GM13977 (cell line): Measurements from ENCODE around the gene UIMC1.

ENCODE experiments used
- DNase-seq: peaks from one replicate; pipeline ENCODE4 v3.0.0; 2012; ENCODE audit warnings: low spot score
- in situ Hi-C: fragments of 300-500 bp; cut with MboI; formaldehyde crosslinking; loops from one replicate; pipeline ENCODE4 v1.12.0; 2022; ENCODE audit warnings: low sequenced_read_pairs, low pct_unique_long_range_greater_than_20kb, mixed read lengths, inconsistent platforms; ENCODE audit not compliant: unreplicated experiment
- TF ChIP-seq, protein P1 (sequence below): IDR thresholded peaks from 2 replicates; pipeline ENCODE4 v1.5.1; 2012; ENCODE audit warnings: mild to moderate bottlenecking, control low read depth; ENCODE audit not compliant: insufficient read depth; ENCODE audit errors: extremely low read depth, missing control alignments

UIMC1 gene

DNA sequence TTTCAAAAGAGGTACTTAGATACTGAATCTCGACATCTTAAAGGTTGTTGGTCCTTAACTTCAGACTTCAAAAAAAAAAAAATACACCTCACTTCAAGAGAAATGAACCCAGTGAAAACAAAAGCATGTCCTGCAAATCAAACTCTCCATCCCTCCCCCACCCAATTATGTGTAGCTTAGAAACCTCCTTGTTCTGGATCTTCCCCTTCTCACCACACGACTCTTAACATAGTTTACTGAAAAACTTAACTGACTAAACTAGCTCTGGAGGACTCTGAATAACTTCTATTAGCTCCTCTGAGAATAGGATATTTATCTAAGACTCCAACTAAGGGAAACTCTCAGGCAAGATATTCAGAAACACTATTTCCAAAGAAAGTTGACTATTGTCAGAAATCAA, 58.7 kb downstream of the UIMC1 start:
- DNase-seq = no peak
- TF ChIP-seq, protein P1, sequence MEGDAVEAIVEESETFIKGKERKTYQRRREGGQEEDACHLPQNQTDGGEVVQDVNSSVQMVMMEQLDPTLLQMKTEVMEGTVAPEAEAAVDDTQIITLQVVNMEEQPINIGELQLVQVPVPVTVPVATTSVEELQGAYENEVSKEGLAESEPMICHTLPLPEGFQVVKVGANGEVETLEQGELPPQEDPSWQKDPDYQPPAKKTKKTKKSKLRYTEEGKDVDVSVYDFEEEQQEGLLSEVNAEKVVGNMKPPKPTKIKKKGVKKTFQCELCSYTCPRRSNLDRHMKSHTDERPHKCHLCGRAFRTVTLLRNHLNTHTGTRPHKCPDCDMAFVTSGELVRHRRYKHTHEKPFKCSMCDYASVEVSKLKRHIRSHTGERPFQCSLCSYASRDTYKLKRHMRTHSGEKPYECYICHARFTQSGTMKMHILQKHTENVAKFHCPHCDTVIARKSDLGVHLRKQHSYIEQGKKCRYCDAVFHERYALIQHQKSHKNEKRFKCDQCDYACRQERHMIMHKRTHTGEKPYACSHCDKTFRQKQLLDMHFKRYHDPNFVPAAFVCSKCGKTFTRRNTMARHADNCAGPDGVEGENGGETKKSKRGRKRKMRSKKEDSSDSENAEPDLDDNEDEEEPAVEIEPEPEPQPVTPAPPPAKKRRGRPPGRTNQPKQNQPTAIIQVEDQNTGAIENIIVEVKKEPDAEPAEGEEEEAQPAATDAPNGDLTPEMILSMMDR = no peak
- in situ Hi-C loops = no loop called here

DNA sequence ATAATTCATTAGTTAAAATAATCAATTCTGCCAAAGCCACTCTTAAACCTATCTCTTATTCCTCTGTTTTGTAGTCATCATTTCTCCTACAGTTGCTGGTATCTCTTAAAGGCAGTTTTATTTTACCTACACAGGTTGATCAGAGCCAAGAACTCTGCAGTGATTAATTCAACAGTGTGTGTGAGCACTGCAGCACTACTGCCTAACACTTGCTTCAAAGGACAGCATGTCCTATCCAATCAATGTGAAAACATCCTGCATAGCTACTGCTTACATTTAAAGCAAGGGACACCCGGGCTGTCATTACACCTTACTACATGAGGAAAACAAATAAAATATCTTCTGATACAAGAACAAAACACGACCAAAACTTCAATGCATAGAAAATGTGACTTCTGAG, 62.3 kb downstream of the UIMC1 start:
- TF ChIP-seq, protein P1 = no peak
- no peak for DNase-seq
- in situ Hi-C loops = no loop called here

DNA sequence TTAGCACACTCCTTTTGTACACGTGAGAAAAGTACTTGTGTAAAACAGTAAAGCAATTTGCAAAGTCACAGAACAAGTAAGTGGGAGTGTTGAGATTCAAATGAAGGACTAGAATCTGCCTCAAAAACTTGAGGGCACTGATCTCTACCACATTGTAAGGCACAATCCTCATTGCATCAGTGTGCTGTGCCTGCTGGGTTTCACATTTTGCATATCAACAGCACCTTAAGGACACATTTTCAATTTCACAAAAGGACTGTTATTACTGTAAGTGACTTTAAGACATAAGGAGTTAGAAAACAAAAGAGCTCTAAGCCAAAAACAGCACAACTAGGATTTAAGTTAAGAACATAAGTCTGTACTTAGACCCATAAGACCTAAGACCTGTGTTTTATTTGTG, 62.8 kb downstream of the UIMC1 start:
- TF ChIP-seq, protein P1 = no peak
- in situ Hi-C loops = no loop called here
- no peak for DNase-seq

DNA sequence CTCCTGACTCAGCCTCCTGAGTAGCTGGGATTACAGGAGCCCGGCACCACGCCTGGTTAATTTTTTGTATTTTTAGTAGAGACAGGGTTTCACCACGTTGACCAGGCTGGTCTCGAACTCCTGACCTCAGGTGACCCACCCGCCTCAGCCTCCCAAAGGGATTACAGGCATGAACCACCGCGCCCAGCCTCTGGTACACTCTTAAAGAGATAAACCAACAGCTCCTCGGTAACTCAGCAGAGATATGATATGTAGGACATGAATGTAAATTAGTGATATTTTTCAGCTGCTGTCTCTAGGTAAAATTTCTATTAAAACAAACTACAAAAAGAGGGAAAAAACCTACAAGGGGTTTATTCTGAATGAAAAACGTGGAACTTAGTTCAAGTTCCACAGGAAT, 64.6 kb downstream of the UIMC1 start:
- TF ChIP-seq, protein P1 = no peak
- in situ Hi-C loops = no loop called here
- no peak for DNase-seq

DNA sequence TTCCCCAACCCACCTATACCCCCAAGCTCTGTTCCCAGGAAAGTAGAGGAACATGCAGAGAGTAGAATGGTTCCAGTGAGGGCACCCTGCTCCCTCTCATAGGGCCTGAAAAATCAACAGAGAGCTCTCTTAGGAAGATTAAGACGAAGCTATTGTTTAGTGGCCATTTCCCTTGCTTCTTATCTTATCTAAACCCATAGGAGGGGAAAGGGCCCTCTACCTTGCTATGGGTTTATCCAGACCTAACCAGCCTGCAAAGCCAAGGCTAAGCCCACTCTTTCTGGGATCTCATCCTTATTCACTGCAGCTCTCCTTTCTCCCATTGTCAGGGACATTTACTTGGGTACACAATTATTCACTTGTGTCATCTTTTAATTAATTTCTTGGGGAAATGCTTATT, 68.1 kb downstream of the UIMC1 start:
- DNase-seq = no peak
- in situ Hi-C loops = no loop called here
- TF ChIP-seq, protein P1 = no peak

DNA sequence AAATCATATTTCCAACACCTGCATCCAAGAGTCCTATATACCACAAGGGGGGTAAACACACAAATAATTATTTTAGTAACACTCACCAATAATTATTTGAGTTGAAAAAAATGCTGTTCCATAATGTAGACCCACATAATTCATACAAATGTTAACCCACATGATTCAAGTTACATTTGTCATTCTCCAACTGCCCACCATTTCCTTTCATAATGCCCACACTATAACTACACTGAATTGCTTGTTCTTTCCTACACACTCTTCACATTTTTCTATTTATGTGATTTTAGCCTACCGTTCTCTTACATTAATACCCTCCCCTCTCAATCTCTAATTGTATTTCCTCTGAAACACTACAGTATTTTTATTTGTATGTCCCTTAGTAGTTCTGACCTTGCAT, 71.6 kb downstream of the UIMC1 start:
- in situ Hi-C loops = no loop called here
- DNase-seq = no peak
- TF ChIP-seq, protein P1 = no peak

DNA sequence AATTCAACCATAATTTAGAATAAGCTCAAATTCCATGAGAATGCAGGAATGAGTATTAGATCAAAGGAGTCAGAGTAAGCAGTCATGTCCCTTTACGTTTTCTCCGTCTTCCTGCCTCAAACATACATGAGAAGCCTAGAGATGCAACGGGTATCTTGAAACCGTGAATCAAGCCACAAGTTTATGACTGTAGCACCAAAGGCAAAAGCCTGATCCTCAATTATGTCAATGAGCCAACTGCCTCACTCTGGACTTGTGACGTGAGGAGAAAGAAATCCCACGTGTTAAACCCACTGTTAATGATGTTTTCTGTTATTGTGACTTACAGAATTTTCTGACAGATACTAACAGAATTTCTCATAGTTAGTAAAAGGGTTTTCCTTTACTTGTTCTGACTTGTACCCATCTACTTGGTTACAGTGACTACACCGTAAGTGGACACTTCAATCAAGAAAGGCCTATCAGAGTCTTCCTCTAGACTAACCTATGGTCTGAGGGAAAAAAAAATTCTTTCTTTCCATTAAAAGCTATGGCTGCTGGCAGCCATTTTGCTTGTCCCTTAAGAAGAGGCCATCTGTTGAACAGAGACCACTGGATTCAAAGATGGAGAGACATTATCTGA, 72.2 kb downstream of the UIMC1 start:
- in situ Hi-C loops = no loop called here
- TF ChIP-seq, protein P1 = no peak

More for the DNA sequence above, 72.2 kb downstream of the UIMC1 start:
- DNase-seq = no peak
